GM19397 (cell line): ENCODE data around the gene TRIOBP.

Source experiments
- ATAC-seq: cut with Tn5 transposase; IDR thresholded peaks from one replicate; pipeline ENCODE4 v1.9.1; 2021; ENCODE audit warnings: mild to moderate bottlenecking, moderate library complexity; ENCODE audit not compliant: unreplicated experiment

TRIOBP gene

GRCh38 chr22:37748659-37749058 lies 51.8 kb downstream of the TRIOBP start:
- ATAC-seq = no peak

DNA sequence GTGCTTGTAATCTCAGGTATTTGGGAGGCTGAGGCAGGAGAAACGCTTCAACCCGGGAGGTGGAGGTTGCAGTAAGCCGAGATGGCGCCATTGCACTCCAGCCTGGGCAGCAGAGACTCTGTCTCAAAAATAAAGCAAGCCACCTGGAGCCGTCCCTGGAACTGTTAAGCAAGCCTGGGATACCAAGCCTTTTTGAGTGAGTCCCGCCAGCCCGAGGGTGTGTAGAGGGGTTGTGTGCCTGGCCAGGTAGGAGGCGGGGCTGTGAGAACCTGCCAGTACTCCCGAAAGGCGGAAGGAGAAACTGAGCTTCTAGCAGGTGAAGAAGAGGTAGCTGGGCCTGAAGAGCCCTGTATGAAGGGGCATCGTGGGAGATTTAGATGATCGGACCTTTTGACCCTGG lies 52.4 kb downstream of the TRIOBP start:
- no peak for ATAC-seq

DNA sequence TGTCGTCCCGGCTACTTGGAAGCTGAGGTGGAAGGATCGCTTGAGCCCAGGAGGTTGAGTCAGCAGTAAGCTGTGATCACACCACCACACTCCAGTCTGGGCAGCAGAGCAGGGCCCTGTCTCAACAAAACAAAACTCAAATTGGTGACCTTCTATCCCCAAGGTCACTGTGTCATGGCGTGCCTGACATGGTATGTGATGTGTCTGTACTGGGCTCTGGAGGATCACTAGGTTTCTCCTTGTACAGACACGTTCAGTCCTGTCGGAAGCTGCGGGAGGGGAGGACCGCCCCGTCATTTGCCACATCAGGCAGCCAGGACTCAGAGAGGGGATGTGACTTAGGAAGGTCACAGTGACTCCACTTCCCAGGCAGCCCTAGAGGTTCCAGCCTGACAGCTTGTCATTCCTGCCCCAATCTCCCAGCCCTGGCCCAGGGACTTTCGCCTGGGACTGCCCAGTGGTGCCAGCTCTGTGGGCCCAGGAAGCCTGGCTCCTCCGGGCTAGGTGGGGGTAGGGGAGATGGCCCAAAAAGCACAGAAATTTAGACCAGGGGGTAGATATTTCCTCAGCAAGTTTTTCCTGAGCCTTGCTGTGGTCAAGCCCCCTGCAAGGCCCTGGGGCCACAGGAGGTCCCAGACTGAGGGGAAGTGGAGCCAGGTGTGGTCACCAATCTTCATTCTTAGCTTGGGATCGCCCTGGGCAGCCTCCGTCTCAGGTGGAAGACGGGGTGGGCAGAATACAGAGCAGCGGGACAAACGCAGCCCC lies 53.2 kb downstream of the TRIOBP start:
- ATAC-seq = no peak

- no peak for ATAC-seq
These were observed 53.8 kb downstream of the TRIOBP start for GRCh38 chr22:37750596-37751162.

GRCh38 chr22:37751449-37752188 lies 54.8 kb downstream of the TRIOBP start:
- ATAC-seq = no peak

DNA sequence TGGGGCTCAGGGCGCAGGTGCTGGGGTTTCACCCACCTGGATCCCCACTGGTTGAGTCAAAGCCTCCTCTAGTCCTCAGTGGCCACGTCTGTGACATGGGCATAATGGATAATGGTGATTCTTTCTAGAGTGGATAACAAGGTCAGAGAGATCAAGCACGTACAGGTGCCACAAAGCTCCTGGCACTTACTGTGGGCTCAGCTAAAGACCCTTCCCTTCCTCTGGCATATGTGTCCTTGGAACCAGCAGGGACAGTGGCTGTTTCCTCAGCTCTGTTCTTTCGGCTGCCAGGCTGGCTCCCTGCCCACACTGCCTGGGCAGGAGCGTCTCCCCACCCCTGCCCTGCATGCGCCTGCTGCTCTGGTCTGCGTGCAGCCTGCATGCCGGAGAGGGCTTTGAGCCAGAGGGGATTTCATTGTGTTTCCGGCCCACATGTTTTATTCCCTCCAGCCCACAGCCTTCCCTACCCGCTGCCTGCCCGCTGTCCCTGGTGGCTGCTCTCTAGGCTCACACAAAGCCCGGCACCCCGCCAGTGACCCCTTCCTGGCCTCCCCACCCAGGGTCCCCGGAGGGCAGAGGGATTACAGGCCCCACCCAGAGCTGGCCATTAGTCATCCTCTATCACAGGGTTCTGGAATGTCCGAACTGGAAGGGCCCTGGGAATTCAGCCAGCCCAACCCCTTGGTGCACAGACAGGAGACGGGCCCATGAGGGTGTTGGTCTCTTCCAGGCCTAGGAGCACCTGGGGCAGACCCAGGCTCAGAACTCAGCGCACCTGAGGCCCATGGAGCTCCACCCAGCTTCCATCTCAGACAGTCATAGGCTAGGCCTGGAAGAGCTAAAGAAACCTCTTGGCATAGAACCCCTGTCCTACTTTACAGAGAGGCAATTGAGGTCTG lies 55.6 kb downstream of the TRIOBP start:
- no peak for ATAC-seq

DNA sequence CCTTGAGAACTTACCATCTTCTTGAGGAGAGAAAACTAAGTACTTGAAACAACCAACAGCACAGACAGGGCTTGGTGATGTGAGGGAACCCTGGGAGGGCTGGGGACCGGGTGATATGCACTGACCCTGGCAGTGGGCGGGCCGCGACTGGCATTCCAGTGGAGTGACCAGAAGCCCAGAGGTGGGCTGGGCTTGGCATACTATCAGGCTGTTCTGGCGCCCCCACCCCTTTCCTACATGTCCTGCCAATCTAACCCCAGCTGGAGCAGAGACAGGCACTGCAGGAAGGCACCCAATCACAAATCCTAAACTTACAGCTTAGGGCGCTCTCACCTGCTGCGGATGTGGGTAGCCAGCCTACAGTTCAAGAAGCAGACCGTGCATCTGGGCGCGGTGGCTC lies 56.9 kb downstream of the TRIOBP start:
- ATAC-seq = no peak

- ATAC-seq = no peak
These were observed 60.8 kb downstream of the TRIOBP start for GRCh38 chr22:37757663-37758062.

DNA sequence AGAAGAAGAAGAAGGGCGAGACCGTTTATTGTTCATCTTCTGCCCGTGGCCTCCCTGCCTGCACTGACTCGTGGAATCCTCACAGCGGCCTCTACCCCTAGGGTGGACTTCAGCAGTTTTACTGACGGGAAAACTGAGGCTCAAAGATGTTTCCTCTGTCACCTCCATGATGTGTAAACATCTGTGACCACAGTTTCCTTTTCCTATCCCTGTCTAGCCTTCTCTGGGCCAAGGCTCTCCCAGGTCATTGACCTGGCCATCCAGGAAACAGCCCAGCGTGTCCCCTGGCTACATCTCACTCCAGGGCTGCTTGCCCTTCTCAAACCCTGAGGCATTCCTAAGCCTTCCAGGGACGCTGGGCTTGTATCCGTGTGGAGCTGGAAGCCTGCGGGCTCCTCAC lies 61.8 kb downstream of the TRIOBP start:
- ATAC-seq = no peak

- ATAC-seq = no peak
These were observed 62.4 kb downstream of the TRIOBP start for GRCh38 chr22:37759281-37759680.

- ATAC-seq = no peak
These were observed 63.3 kb downstream of the TRIOBP start for GRCh38 chr22:37760152-37760551.

GRCh38 chr22:37762389-37762836 lies 65.6 kb downstream of the TRIOBP start:
- ATAC-seq = no peak

GRCh38 chr22:37763012-37763411 lies 66.2 kb downstream of the TRIOBP start:
- ATAC-seq = no peak

- ATAC-seq = no peak
These were observed 66.8 kb downstream of the TRIOBP start for GRCh38 chr22:37763652-37764051.

DNA sequence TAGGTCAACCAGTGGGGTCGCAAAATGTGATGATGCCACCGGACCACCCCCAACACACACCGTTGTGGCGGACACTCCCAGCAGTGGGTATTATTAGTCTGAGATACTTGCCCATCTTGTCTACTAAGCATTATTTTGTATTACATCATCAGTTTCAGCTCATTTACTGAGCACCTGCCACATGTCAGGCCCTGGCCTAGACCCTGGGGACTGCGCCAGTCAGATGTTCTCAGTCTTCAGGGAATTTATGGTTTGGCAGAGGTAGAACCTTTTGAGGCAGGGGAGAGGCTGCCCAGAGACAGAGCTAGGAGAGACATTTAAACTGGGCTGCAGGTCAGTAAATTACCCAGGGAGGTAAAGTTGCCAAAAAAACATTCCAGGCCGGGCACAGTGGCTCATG lies 67.8 kb downstream of the TRIOBP start:
- no peak for ATAC-seq

DNA sequence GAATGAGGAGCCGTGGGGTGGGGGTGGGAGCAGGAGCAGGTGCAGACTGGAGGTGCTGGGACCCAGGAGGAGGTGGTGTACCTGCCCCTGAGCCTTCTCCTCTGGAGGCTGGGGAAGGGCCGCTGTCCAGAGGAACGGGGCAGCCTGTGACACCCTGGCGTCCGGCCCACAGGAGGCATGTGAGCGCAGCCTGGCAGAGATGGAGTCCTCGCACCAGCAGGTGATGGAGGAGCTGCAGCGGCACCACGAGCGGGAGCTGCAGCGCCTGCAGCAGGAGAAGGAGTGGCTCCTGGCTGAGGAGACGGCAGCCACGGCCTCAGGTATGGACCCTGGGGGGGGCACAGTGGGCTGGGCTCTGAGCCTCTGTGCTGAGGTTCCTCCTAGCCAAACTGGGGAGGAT lies 68.7 kb downstream of the TRIOBP start:
- no peak for ATAC-seq

GRCh38 chr22:37765953-37766576 lies 69.2 kb downstream of the TRIOBP start:
- no peak for ATAC-seq

DNA sequence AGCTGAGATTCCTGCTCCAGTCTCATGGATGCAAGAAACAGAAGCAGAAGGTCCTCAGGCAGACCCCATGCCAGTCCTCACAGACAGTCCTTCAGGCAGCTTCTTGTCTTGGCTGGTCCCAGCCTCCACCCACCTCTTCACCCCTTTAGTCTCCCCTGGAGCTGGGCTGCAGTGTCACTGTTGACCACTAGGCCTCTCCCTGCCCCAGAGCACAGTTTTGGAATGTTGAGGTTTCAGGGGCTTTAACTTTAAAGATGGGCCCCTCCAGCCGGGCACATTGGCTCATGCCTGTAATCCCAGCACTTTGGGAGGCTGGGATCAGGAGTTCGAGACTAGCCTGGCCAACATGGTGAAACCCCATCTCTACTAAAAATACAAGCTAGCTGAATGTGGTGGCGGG lies 71.4 kb downstream of the TRIOBP start:
- no peak for ATAC-seq

GRCh38 chr22:37769056-37769455 lies 72.2 kb downstream of the TRIOBP start:
- ATAC-seq = no peak

- ATAC-seq = no peak
These were observed 74.2 kb downstream of the TRIOBP start for GRCh38 chr22:37771081-37771480.
